K562 (cell line): Measurements from ENCODE around the gene PCDH19.

Experiments
- ATF3 ChIP-seq, 2 experiments: fragments of 450-650 bp in 1 of 2; sonication (generic) in 1 of 2; formaldehyde crosslinking in 1 of 2; IDR thresholded peaks in 1 of 2; conservative IDR thresholded peaks in 1 of 2; 2 replicates each; pipeline versions ENCODE4 v1.6.1 to v1.8.1; 2016 to 2023; ENCODE audit warnings: mild to moderate bottlenecking in 2 of 2, moderate library complexity in 2 of 2, inconsistent platforms in 1 of 2, missing genetic modification reagents in 1 of 2
- CEBPG ChIP-seq, 3 experiments: fragments of 200-800 bp in 1 of 3; sonication (Bioruptor generic) in 1 of 3; sonication (generic) in 1 of 3; formaldehyde crosslinking in 1 of 3; IDR thresholded peaks in 2 of 3; conservative IDR thresholded peaks in 1 of 3; 2 replicates each; pipeline versions ENCODE4 v1.6.1 to v1.8.0; 2016 to 2022; ENCODE audit warnings: missing compliant biosample characterization in 2 of 3, missing genetic modification characterization in 2 of 3, mild to moderate bottlenecking in 1 of 3, missing genetic modification reagents in 1 of 3
- CTCF ChIP-seq, 3 experiments: IDR thresholded peaks in 2 of 3; conservative IDR thresholded peaks in 1 of 3; 2 replicates each; pipeline ENCODE4 v1.5.1; 2011 to 2012; ENCODE audit warnings: low read length in 3 of 3, mild to moderate bottlenecking in 3 of 3, control low read depth in 2 of 3, improper control_type of control experiment in 1 of 3, inconsistent platforms in 1 of 3, low read depth in 1 of 3, mixed read lengths in 1 of 3, moderate library complexity in 1 of 3; ENCODE audit not compliant: insufficient read depth in 2 of 3
- ELF2 ChIP-seq: fragments of 250-450 bp; sonication (Bioruptor Pico); IDR thresholded peaks from 2 replicates; pipeline ENCODE4 v1.5.0; 2021; ENCODE audit warnings: mild to moderate bottlenecking
- HDGF ChIP-seq: fragments of 450-650 bp; IDR thresholded peaks from 2 replicates; pipeline ENCODE4 v1.6.1; 2016
- HES1 ChIP-seq: fragments of 450-650 bp; IDR thresholded peaks from 2 replicates; pipeline ENCODE4 v1.6.1; 2016; ENCODE audit warnings: low read depth, mild to moderate bottlenecking, moderate library complexity
- IRF1 ChIP-seq: sonication (generic); formaldehyde crosslinking; IDR thresholded peaks from 2 replicates; pipeline ENCODE4 v1.8.0; 2022; ENCODE audit warnings: missing genetic modification reagents, mild to moderate bottlenecking, borderline replicate concordance
- KAT8 ChIP-seq: fragments of 450-650 bp; IDR thresholded peaks from 2 replicates; pipeline ENCODE4 v1.6.1; 2016; ENCODE audit warnings: low read depth, mild to moderate bottlenecking
- MAX ChIP-seq: sonication (generic); formaldehyde crosslinking; IDR thresholded peaks from 2 replicates; pipeline ENCODE4 v1.9.0; 2022; ENCODE audit warnings: mild to moderate bottlenecking, missing genetic modification reagents
- PYGO2 ChIP-seq: fragments of 450-650 bp; IDR thresholded peaks from 2 replicates; pipeline ENCODE4 v1.6.1; 2016; ENCODE audit warnings: mild to moderate bottlenecking, missing genetic modification characterization, moderate library complexity, missing compliant biosample characterization
- RAD21 ChIP-seq, 2 experiments: fragments of 250-450 bp in 1 of 2; fragments of 450-650 bp in 1 of 2; sonication (Bioruptor Pico) in 1 of 2; formaldehyde crosslinking in 1 of 2; IDR thresholded peaks in 1 of 2; conservative IDR thresholded peaks in 1 of 2; 2 replicates each; pipeline versions ENCODE4 v1.4.0 to v1.8.0; 2020 to 2022; ENCODE audit warnings: mild to moderate bottlenecking in 2 of 2, moderate library complexity in 1 of 2
- ZNF398 ChIP-seq: fragments of 250-450 bp; sonication (Bioruptor Pico); IDR thresholded peaks from 2 replicates; pipeline ENCODE4 v1.8.0; 2021; ENCODE audit warnings: moderate library complexity, mild to moderate bottlenecking, inconsistent platforms

GRCh38 chrX:100353326-100353725 is 56.7 kb downstream of the PCDH19 start:
- TF ChIP-seq CTCF (IDR thresholded peaks at IDR 0.05 in 2 of 3, conservative IDR thresholded peaks at IDR 0.05 in 1 of 3; ENCODE audit: insufficient read depth in 2 of 3, low read depth in 1 of 3, low read length in 3 of 3), result no peak
- no peak for TF ChIP-seq ELF2
- TF ChIP-seq PYGO2, result no peak
- TF ChIP-seq RAD21 (CRISPR knock-in tag; conservative IDR thresholded peaks at IDR 0.05 in 1 of 2, IDR thresholded peaks at IDR 0.05 in 1 of 2), result no peak
- TF ChIP-seq MAX (CRISPR knock-in tag), result no peak
- TF ChIP-seq ATF3 (IDR thresholded peaks at IDR 0.05), result no peak
- TF ChIP-seq ATF3 (CRISPR knock-in tag; conservative IDR thresholded peaks at IDR 0.05), result no peak
- TF ChIP-seq CEBPG (CRISPR knock-in tag; IDR thresholded peaks at IDR 0.05), result no peak
- no peak for TF ChIP-seq CEBPG (tag; conservative IDR thresholded peaks at IDR 0.05 in 1 of 2, IDR thresholded peaks at IDR 0.05 in 1 of 2)
- TF ChIP-seq HDGF, result no peak
- no peak for TF ChIP-seq ZNF398 (CRISPR knock-in tag)
- TF ChIP-seq HES1, result no peak
- TF ChIP-seq KAT8, result no peak
- TF ChIP-seq IRF1 (CRISPR knock-in tag), result no peak
